WTC11 (cell line): ENCODE measurements around the gene IFRD2.

Experiments used
- CREM ChIP-seq: sonication (generic); formaldehyde crosslinking; IDR thresholded peaks from 2 replicates; pipeline ENCODE4 v1.8.1; 2022; ENCODE audit warnings: mild to moderate bottlenecking, missing genetic modification reagents, moderate library complexity
- GRHL2 ChIP-seq: fragments of 250-450 bp; sonication (Bioruptor Pico); IDR thresholded peaks from 2 replicates; pipeline ENCODE4 v1.8.0; 2022; ENCODE audit warnings: mild to moderate bottlenecking, moderate library complexity; ENCODE audit not compliant: insufficient replicate concordance, severe bottlenecking
- NR2C2 ChIP-seq: sonication (generic); formaldehyde crosslinking; IDR thresholded peaks from 2 replicates; pipeline ENCODE4 v1.8.0; 2022; ENCODE audit warnings: mild to moderate bottlenecking, missing genetic modification reagents
- NR3C1 ChIP-seq: sonication (generic); formaldehyde crosslinking; conservative IDR thresholded peaks from 2 replicates; pipeline ENCODE4 v1.8.1; 2023; ENCODE audit warnings: low read depth, mild to moderate bottlenecking, missing genetic modification reagents
- SMAD3 ChIP-seq: sonication (generic); formaldehyde crosslinking; IDR thresholded peaks from 2 replicates; pipeline ENCODE4 v1.8.0; 2022; ENCODE audit warnings: missing genetic modification reagents, mild to moderate bottlenecking, borderline replicate concordance
- TEAD1 ChIP-seq: sonication (generic); formaldehyde crosslinking; IDR thresholded peaks from 2 replicates; pipeline ENCODE4 v1.8.0; 2022; ENCODE audit warnings: mild to moderate bottlenecking, missing genetic modification reagents
- ZBTB21 ChIP-seq: sonication (generic); formaldehyde crosslinking; IDR thresholded peaks from 2 replicates; pipeline ENCODE4 v1.8.1; 2023; ENCODE audit warnings: mild to moderate bottlenecking, missing genetic modification reagents, borderline replicate concordance
- ZNF263 ChIP-seq: sonication (generic); formaldehyde crosslinking; IDR thresholded peaks from 2 replicates; pipeline ENCODE4 v1.8.1; 2022; ENCODE audit warnings: low read depth, mild to moderate bottlenecking, moderate library complexity, missing genetic modification reagents
- ZNF423 ChIP-seq: fragments of 250-450 bp; sonication (Bioruptor Pico); IDR thresholded peaks from 2 replicates; pipeline ENCODE4 v2.1.2; 2022; ENCODE audit warnings: mild to moderate bottlenecking, moderate library complexity
- TF ChIP-seq, protein P1 (sequence below): fragments of 200-600 bp; IDR thresholded peaks from 2 replicates; pipeline ENCODE4 v1.8.0; 2022; ENCODE audit warnings: antibody characterized with exemption
- TF ChIP-seq, protein P2 (sequence below): sonication (generic); formaldehyde crosslinking; conservative IDR thresholded peaks from 2 replicates; pipeline ENCODE4 v1.8.1; 2022; ENCODE audit warnings: mild to moderate bottlenecking, missing genetic modification reagents

DNA sequence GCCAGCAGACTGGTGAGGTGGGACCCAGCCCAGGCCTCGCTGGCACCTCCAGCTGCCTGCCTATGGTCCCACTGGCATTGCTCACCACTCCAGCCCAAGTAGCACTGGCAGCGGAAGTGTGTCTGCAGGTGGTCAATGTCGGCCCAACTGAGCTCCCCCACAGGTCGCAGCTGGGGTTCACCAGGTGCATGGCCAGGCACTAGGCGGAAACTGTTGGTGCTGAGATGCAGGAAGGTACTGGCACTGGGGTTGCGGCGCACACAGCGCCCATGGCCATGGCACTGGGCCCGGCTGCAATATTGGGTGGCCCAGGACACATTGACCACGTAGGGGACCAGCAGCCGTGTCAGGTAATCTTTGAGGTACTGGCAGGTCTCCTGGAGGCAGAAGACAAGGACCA, 25.9 kb upstream of the IFRD2 start:
- TF ChIP-seq, protein P1, sequence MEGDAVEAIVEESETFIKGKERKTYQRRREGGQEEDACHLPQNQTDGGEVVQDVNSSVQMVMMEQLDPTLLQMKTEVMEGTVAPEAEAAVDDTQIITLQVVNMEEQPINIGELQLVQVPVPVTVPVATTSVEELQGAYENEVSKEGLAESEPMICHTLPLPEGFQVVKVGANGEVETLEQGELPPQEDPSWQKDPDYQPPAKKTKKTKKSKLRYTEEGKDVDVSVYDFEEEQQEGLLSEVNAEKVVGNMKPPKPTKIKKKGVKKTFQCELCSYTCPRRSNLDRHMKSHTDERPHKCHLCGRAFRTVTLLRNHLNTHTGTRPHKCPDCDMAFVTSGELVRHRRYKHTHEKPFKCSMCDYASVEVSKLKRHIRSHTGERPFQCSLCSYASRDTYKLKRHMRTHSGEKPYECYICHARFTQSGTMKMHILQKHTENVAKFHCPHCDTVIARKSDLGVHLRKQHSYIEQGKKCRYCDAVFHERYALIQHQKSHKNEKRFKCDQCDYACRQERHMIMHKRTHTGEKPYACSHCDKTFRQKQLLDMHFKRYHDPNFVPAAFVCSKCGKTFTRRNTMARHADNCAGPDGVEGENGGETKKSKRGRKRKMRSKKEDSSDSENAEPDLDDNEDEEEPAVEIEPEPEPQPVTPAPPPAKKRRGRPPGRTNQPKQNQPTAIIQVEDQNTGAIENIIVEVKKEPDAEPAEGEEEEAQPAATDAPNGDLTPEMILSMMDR, result no peak
- TF ChIP-seq GRHL2 (CRISPR knock-in tag) (no peak), NR2C2 (CRISPR knock-in tag) (no peak), ZBTB21 (CRISPR knock-in tag) (no peak), ZNF423 (CRISPR knock-in tag) (no peak), TEAD1 (no peak), CREM (no peak), NR3C1 (CRISPR knock-in tag) (no peak), ZNF263 (CRISPR knock-in tag) (no peak), SMAD3 (CRISPR knock-in tag) (no peak)
- TF ChIP-seq, protein P2, sequence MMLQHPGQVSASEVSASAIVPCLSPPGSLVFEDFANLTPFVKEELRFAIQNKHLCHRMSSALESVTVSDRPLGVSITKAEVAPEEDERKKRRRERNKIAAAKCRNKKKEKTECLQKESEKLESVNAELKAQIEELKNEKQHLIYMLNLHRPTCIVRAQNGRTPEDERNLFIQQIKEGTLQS (CRISPR knock-in tag), result no peak
